ENCODE measurements around the gene SETBP1.

GRCh38 chr18:44673256-44673880, 7.3 kb upstream of the SETBP1 start:
- TF ChIP-seq CTCF (IDR thresholded peaks at IDR 0.05) (no peak), EP300 (IDR thresholded peaks at IDR 0.05) (no peak), POLR2A (IDR thresholded peaks at IDR 0.05) (no peak)

All from stomach (tissue), 4 donors.